Measurements from ENCODE around the gene MSL3B.

- TF ChIP-seq CTCF (IDR thresholded peaks at IDR 0.05) = no peak
- TF ChIP-seq POLR2A (IDR thresholded peaks at IDR 0.05) = no peak
Observed at GRCh38 chr2:233823731-233824121, 44.5 kb downstream of the MSL3B start.

Data from adrenal gland (tissue), 5 donors.